ENCODE results near the gene DEPDC5. TPM values are rescaled to one million over a fixed set of nuclear protein-coding genes. Genes with fewer than 3 reads are reported as not detected.

Gene DEPDC5
- total RNA-seq, 1 experiment from 2014 or later, result 13.3 TPM

DNA sequence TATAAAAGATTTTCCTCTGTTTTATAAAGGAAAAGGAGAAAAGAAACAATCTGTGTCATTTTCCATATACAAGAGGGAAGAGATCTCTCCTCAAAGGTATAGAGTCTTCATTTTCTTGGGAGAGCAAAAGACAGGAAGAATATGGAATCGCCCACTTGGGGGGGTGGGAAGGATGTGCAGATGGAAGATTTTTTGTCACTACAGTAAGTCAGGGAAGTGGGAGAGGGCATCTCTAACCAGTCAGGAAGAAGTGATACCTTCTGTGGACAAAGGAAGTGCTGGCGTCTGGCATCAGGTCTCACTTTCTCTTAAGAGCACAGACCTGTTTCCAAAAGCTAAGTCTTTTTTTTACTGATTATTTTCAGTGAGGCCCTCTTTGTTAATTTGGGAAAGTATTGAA lies 5.3 kb upstream of the DEPDC5 start:
- BruUV-seq (replicated peaks), result TSS peak; percentile 11
- Mint-ChIP-seq H3K27ac (ENCODE audit: low read depth, unreplicated experiment) (peak overlapping the region; percentile 90), H3K36me3 (ENCODE audit: insufficient read depth, unreplicated experiment) (peaks cover 38% of the 10 kb centered on the region), H3K9me3 (ENCODE audit: unreplicated experiment) (no peaks in the 10 kb centered on the region), H3K4me3 (ENCODE audit: unreplicated experiment) (peak overlapping the region; percentile 80), H3K27me3 (ENCODE audit: insufficient read depth, unreplicated experiment) (no peaks in the 10 kb centered on the region), H3K4me1 (ENCODE audit: insufficient read depth, unreplicated experiment) (peaks cover 26% of the 10 kb centered on the region)
- TF ChIP-seq, protein P1, sequence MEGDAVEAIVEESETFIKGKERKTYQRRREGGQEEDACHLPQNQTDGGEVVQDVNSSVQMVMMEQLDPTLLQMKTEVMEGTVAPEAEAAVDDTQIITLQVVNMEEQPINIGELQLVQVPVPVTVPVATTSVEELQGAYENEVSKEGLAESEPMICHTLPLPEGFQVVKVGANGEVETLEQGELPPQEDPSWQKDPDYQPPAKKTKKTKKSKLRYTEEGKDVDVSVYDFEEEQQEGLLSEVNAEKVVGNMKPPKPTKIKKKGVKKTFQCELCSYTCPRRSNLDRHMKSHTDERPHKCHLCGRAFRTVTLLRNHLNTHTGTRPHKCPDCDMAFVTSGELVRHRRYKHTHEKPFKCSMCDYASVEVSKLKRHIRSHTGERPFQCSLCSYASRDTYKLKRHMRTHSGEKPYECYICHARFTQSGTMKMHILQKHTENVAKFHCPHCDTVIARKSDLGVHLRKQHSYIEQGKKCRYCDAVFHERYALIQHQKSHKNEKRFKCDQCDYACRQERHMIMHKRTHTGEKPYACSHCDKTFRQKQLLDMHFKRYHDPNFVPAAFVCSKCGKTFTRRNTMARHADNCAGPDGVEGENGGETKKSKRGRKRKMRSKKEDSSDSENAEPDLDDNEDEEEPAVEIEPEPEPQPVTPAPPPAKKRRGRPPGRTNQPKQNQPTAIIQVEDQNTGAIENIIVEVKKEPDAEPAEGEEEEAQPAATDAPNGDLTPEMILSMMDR (IDR thresholded peaks at IDR 0.05; ENCODE audit: unreplicated experiment), result no peak
- ChIA-PET POLR2A (interaction anchor here (0.6 to 7.6 kb wide), 11 partner anchors 10 to 222 kb away, joined by 3 to 80 read pairs (median 4); partner anchors contain the start of gene PISD), CTCF (interaction anchor here (0.5 to 0.7 kb wide), 2 partner anchors 20 to 72 kb away, joined by 3 to 6 read pairs; no protein-coding TSS in a partner anchor)
- intact Hi-C loops (cut with micrococcal nuclease), result loop anchor here (2.0 kb wide), 1 partner anchor 198 kb away; no protein-coding TSS in a partner anchor
- no peak for DNase-seq (ENCODE audit: unreplicated experiment)

DNA sequence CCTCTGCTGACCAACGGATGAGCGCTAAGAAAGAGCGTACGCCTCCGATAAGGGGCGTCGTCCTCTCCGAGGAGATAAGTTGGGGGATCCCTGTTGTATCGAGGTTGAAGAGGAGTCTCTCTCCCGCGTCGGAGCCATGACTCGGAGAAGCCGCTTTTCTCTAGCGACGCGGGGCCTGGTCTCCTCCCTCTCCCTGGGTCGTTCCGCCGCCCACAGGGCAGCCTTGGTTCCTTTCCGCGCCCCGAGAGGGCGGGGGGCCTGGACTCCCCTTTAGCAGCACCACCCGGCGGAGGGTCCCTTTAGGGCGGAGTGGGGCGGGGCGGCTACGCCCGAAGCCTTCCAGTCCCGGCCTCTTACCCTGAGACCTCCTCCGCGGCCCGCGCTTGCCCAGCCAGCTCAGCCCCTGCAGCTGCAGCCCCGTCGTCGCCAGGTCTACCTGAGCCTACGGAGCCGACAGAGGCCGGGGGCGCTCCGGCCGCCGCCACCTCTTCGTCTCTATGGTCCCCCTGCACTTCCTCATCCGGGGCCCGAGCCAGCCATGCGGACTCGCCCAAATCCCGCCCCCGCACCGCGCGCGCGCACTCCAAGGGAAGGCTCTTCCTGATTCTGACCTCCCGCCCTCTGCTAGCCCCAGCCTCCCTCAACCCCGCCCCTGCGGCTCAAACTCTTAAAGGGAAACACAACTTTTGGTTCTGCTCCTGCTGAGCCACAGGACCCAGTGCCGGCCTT lies 4.0 kb upstream of the DEPDC5 start, which contains the start of gene PRR14L:
TSS of gene PRR14L (minus strand) at position 497 of the 729 bp plus-strand sequence. CDS start 11,272 bp downstream, outside the sequence.
- Mint-ChIP-seq H3K27me3 (ENCODE audit: insufficient read depth, unreplicated experiment) (no peaks in the 10 kb centered on the region), H3K36me3 (ENCODE audit: insufficient read depth, unreplicated experiment) (peaks cover 37% of the 10 kb centered on the region), H3K27ac (ENCODE audit: low read depth, unreplicated experiment) (peak within 1 kb of the TSS; percentile 90), H3K4me3 (ENCODE audit: unreplicated experiment) (peak within 1 kb of the TSS; percentile 80), H3K9me3 (ENCODE audit: unreplicated experiment) (no peaks in the 10 kb centered on the region), H3K4me1 (ENCODE audit: insufficient read depth, unreplicated experiment) (peaks cover 32% of the 10 kb centered on the region)
- ChIA-PET POLR2A (interaction anchor here (1.0 to 7.6 kb wide), 10 partner anchors 11 to 204 kb away, joined by 3 to 80 read pairs (median 4); partner anchors contain the start of gene PISD), CTCF (no interaction called here)
- DNase-seq (ENCODE audit: unreplicated experiment), result peak; percentile 97
- BruUV-seq (replicated peaks), result no TSS peak
- TF ChIP-seq, protein P1 (IDR thresholded peaks at IDR 0.05; ENCODE audit: unreplicated experiment), result no peak
- intact Hi-C loops (cut with micrococcal nuclease), result loop anchor here (2.0 to 5.0 kb wide), 3 partner anchors 67 to 197 kb away; partner anchors contain the start of gene PISD

DNA sequence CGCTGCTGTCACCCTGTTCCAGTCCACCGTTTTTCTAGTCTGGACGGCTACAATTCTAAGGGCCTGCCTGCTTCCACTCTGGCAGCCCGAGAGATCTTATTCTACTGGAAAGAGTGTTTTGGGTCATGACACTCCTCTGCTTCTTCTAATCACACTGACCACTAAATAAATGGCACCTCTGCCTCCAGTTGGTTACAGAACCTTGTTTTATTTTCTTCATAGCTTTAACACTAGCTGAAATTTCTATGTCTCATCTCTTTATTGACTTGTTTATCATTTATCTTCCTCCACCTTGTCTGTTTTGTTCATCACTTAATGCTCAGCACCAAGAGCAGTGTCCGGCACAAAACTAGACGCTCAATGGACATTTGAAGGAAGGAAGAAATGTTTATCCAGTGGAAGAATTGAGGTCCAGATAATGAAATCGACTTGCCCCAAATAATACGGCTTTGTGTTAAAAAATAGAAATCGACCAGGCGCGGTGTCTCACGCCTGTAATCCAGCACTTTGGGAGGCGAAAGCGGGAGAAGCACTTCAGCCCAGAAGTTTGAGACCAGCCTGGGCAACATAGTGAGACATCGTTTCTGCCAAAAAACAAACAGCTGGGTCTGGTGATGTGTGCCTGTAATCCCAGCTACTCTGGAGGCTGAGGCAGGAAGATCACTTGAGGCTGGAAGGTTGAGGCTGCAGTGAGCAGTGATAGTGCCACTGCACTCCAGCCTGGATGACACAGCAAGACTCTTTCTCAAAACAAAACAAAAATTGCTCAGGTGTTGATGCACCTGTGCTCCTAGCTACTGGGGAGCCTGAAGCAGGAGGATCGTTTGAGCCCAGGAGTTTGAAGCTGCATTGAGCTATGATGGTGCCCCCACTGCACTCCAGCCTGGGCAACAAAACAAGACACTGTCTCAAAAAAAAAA lies 3.2 kb upstream of the DEPDC5 start:
- CTCF ChIA-PET, result no interaction called here
- no TSS peak for BruUV-seq (replicated peaks)
- peaks cover 40% of the 10 kb centered on the region for H3K4me1 Mint-ChIP-seq (ENCODE audit: insufficient read depth, unreplicated experiment)
- POLR2A ChIA-PET, result interaction anchor here (0.6 to 7.6 kb wide), 6 partner anchors 67 to 403 kb away, joined by 3 to 80 read pairs (median 4); partner anchors contain the start of gene PISD
- H3K9me3 Mint-ChIP-seq (ENCODE audit: unreplicated experiment), result no peaks in the 10 kb centered on the region
- H3K27me3 Mint-ChIP-seq (ENCODE audit: insufficient read depth, unreplicated experiment), result no peaks in the 10 kb centered on the region
- intact Hi-C loops (cut with micrococcal nuclease), result loop anchor here (5.0 kb wide), 2 partner anchors 68 to 88 kb away; partner anchors contain the start of gene PISD
- no peak for DNase-seq (ENCODE audit: unreplicated experiment)
- TF ChIP-seq, protein P1 (IDR thresholded peaks at IDR 0.05; ENCODE audit: unreplicated experiment), result no peak
- peaks cover 33% of the 10 kb centered on the region for H3K36me3 Mint-ChIP-seq (ENCODE audit: insufficient read depth, unreplicated experiment)
- peak overlapping the region; percentile 90 for H3K27ac Mint-ChIP-seq (ENCODE audit: low read depth, unreplicated experiment)
- H3K4me3 Mint-ChIP-seq (ENCODE audit: unreplicated experiment), result peak overlapping the region; percentile 80

Measured in MCF 10A (cell line).